Neural cell (in vitro differentiated cells): ENCODE data around the gene PRKAG2.

Experiments used
- CTCF ChIP-seq: fragments of 450-650 bp; IDR thresholded peaks from 2 replicates; pipeline ENCODE4 v1.5.1; 2014; ENCODE audit warnings: antibody characterized with exemption, mild to moderate bottlenecking, moderate library complexity; ENCODE audit not compliant: poor library complexity, severe bottlenecking
- EP300 ChIP-seq: fragments of 450-650 bp; conservative IDR thresholded peaks from 2 replicates; pipeline ENCODE4 v1.6.1; 2014; ENCODE audit warnings: antibody characterized with exemption, mild to moderate bottlenecking, moderate library complexity; ENCODE audit not compliant: poor library complexity, severe bottlenecking
- EZH2 ChIP-seq: fragments of 200-600, 300-800 bp; shearing (Covaris generic), sonication (generic); IDR thresholded peaks from 2 replicates; pipeline ENCODE4 v1.6.1; 2014; ENCODE audit warnings: antibody characterized with exemption, low read length, borderline replicate concordance, mild to moderate bottlenecking; ENCODE audit not compliant: insufficient read depth, poor library complexity, severe bottlenecking
- MXI1 ChIP-seq: fragments of 450-650 bp; conservative IDR thresholded peaks from 2 replicates; pipeline ENCODE4 v1.6.1; 2014; ENCODE audit warnings: antibody characterized with exemption, mild to moderate bottlenecking; ENCODE audit not compliant: poor library complexity, severe bottlenecking
- POLR2AphosphoS5 ChIP-seq: IDR thresholded peaks from 2 replicates; pipeline ENCODE4 v1.6.1; 2012
- RAD21 ChIP-seq: fragments of 450-650 bp; conservative IDR thresholded peaks from 2 replicates; pipeline ENCODE4 v1.6.1; 2014; ENCODE audit warnings: antibody characterized with exemption, mild to moderate bottlenecking, moderate library complexity
- SMC3 ChIP-seq: fragments of 450-650 bp; conservative IDR thresholded peaks from 2 replicates; pipeline ENCODE4 v1.6.1; 2014; ENCODE audit warnings: antibody characterized with exemption, mild to moderate bottlenecking, moderate library complexity; ENCODE audit not compliant: poor library complexity
- TAF1 ChIP-seq: IDR thresholded peaks from 2 replicates; pipeline ENCODE4 v1.6.1; 2012; ENCODE audit warnings: low read depth

DNA sequence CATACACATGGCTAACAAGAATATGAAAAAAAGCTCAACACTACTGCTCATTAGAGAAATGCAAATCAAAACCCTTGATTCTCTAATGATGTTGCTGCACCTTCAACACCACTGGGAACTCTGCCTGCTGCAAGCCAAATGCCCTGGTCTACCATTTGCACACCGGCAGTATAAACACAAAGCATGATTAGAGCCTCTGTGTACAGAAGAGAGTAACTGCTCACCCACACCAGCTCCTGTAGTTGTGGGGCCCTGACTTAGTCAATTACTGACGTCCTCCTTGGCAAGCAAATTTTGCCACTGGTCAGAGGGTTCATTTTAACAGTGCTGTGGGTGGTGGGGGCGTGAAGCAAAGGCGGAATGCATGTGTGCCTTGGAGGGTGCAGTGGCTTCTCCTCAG, 261.1 kb downstream of the PRKAG2 start:
- TF ChIP-seq POLR2AphosphoS5 (no peak), CTCF (no peak), MXI1 (no peak), EZH2 (no peak), SMC3 (no peak), TAF1 (no peak), EP300 (no peak), RAD21 (no peak)
